IPS DF 6.9 (cell line): ENCODE data around the gene KBTBD2.
"Not testable (repeated sequence)": the region's sequence is repeated elsewhere in the genome, so short reads cannot be mapped to it uniquely, and the experiment has no call there.

ENCODE experiments used
- DNase-seq: peaks from one replicate; pipeline ENCODE4 v3.0.0-alpha.2; 2013; ENCODE audit warnings: low read depth, low spot score
- H3K27ac ChIP-seq: one replicate; pipeline ENCODE4 v1.5.1; 2013; ENCODE audit warnings: low read length, control low read depth
- H3K27me3 ChIP-seq: 2 replicates; pipeline ENCODE4 v1.6.1; 2013; ENCODE audit warnings: mild to moderate bottlenecking, low read length; ENCODE audit not compliant: control insufficient read depth, insufficient read depth
- H3K36me3 ChIP-seq: 2 replicates; pipeline ENCODE4 v1.6.1; 2013; ENCODE audit warnings: low read length; ENCODE audit not compliant: control insufficient read depth, insufficient read depth
- H3K4me1 ChIP-seq: 2 replicates; pipeline ENCODE4 v1.6.1; 2013; ENCODE audit warnings: low read length; ENCODE audit not compliant: control insufficient read depth, insufficient read depth
- H3K4me3 ChIP-seq: 2 replicates; pipeline ENCODE4 v1.5.1; 2013; ENCODE audit warnings: mild to moderate bottlenecking, low read length
- H3K9me3 ChIP-seq: 2 replicates; pipeline ENCODE4 v1.6.1; 2013; ENCODE audit warnings: low read length, inconsistent platforms; ENCODE audit not compliant: control insufficient read depth, insufficient read depth
- WGBS: extraction: QIAGEN DNeasy Blood & Tissue Kit; methylation state at CpG from one replicate; pipeline ENCODE4 v1.1.7; 2013; ENCODE audit warnings: mixed read lengths, missing lambda C conversion rate; ENCODE audit not compliant: insufficient read length, insufficient coverage; 5-methylcytosine and 5-hydroxymethylcytosine counted together

Gene KBTBD2

GRCh38 chr7:32916006-32916405 lies 24.4 kb upstream of the KBTBD2 start:
- no peak for DNase-seq
- no peaks in the 10 kb centered on the region for H3K9me3 ChIP-seq
- WGBS = no CpG with 5 or more reads among the region's 3 CpGs
- no peak overlapping the region for H3K4me3 ChIP-seq
- H3K27ac ChIP-seq = no peak overlapping the region
- no peaks in the 10 kb centered on the region for H3K4me1 ChIP-seq
- no peaks in the 10 kb centered on the region for H3K27me3 ChIP-seq
- no peaks in the 10 kb centered on the region for H3K36me3 ChIP-seq

DNA sequence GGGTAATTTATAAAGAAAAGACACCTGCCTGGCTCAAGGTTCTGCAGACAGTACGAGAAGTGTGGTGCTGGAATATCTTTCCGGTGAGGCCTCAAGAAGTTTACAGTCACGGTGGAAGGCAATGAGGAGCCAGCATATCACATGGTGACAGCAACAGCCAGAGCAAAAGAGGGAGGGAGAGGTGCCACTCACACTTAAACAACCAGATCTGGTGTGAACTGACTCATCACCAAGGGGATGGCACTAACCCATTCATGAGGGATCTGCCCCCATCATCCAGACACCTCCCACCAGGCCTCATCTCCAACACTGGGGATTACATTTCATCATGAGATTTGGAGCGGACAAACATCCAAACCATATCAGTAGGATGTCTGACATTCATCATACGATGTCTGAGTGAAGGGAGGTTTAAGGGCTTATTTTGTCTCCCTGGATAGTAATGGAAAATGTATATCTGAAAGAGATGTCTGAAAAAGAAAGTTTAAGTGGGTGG lies 23.5 kb upstream of the KBTBD2 start:
- Histone ChIP-seq H3K4me1 (no peaks in the 10 kb centered on the region), H3K36me3 (no peaks in the 10 kb centered on the region), H3K9me3 (no peaks in the 10 kb centered on the region), H3K27ac (no peak overlapping the region), H3K4me3 (no peak overlapping the region), H3K27me3 (no peaks in the 10 kb centered on the region)
- no peak for DNase-seq
- whole genome bisulfite sequencing = no CpG with 5 or more reads among the region's 5 CpGs

DNA sequence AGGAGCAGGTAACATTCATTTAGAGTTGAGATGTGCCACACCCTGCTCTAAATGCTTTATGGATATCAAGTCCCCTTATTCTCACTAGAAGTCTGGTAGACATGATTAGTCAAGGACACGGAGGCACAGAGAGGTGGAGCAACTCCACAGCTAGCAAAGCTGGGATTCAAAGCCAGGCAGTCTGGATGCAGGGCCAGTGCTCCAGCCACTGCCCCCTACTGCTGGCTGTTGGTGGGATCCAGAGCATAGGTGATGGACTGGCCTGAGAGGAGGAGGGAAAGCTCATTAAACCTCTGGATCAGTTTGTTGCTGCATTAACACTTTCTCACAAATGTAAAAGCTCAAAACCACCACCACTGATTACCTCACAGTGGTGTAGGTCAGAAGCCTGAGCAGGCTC lies 22.6 kb upstream of the KBTBD2 start:
- no peaks in the 10 kb centered on the region for H3K9me3 ChIP-seq
- H3K27ac ChIP-seq = no peak overlapping the region
- no peak for DNase-seq
- no peaks in the 10 kb centered on the region for H3K27me3 ChIP-seq
- no peaks in the 10 kb centered on the region for H3K4me1 ChIP-seq
- H3K36me3 ChIP-seq = no peaks in the 10 kb centered on the region
- WGBS = no CpG with 5 or more reads among the region's 1 CpG
- H3K4me3 ChIP-seq = no peak overlapping the region

GRCh38 chr7:32910195-32910594 lies 18.6 kb upstream of the KBTBD2 start:
- Histone ChIP-seq H3K27ac (no peak overlapping the region), H3K36me3 (no peaks in the 10 kb centered on the region), H3K27me3 (no peaks in the 10 kb centered on the region), H3K4me1 (no peaks in the 10 kb centered on the region), H3K9me3 (no peaks in the 10 kb centered on the region), H3K4me3 (no peak overlapping the region)
- DNase-seq = no peak
- no CpG with 5 or more reads among the region's 1 CpG for WGBS

DNA sequence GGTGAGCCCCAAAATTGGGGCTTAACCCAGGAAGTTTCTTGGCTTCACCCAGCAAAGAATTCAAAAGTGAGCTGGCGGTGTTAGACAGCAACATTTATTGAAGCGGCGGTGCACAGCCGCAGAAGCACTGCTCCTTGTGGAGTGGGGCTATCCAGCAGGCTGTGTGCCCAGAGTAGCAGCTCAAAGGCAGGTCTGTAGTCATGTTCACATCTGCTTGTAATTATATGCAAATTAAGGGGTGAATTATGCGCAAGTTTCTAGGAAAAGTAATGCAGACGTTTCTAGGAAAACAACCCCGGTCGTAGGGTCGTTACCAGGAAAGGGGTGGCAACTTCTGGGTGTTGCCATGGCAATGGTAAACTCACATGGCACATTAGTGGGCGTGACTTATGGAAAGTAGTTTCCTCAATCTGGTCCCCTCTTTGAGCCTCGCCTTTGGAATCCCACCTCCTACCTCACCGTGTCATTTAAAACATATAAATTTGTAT lies 13.7 kb upstream of the KBTBD2 start:
- peak; percentile 66 for DNase-seq
- no peak overlapping the region; the same call in 1 of the 2 replicates for H3K4me3 ChIP-seq
- H3K4me1 ChIP-seq = no peaks in the 10 kb centered on the region; the same call in 1 of the 2 replicates
- no CpG with 5 or more reads among the region's 12 CpGs for WGBS
- no peaks in the 10 kb centered on the region for H3K36me3 ChIP-seq
- H3K27ac ChIP-seq = no peak overlapping the region
- no peaks in the 10 kb centered on the region for H3K27me3 ChIP-seq
- no peaks in the 10 kb centered on the region for H3K9me3 ChIP-seq

DNA sequence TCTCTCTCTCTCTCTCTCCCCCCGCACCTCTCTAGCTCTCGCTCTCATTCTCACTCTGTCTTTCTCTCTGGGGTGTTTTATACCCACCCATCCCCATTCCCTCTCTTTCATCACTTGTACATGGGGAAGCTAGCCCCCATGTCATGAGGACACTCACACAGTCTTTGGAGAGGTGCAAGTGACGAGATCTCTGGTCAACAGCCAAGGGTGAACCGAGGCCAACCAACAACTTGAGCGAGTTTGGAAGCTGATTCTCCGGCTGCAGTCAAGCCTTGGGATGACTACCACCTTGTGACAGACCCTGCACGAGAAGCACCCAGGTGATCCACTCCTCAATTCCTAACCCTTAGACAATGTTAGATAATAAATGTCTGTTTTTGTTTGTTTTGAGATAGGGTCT lies 10.1 kb upstream of the KBTBD2 start:
- no peaks in the 10 kb centered on the region for H3K36me3 ChIP-seq
- DNase-seq = no peak

DNA sequence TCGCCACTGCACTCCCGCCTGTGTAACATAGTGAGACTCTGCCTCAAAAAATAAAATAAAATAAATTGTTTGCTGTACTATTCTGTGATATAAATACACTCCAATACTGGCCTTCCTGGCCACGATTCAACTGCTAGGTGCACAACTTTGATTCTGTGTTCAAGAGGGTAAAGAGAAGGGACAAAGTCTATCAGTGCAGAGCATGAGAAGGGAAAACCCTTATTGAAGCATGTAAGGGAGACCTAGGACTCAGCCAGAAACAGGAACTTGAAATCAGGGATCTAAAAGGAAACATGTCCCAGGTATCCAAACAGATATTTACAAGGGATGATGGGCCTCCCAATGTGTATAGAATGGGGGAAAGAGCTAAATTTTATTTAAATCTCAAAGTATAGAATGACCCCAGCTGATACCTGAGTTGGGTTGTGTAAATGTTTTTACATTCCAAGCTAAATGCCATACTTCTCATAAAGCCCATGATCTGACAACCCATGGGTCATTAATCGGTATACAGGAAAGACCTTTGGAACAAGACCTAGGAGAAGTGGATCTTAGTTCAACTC lies 9.0 kb upstream of the KBTBD2 start:
- no CpG with 5 or more reads among the region's 4 CpGs for WGBS
- Histone ChIP-seq H3K36me3 (no peaks in the 10 kb centered on the region), H3K4me3 (no peak overlapping the region), H3K4me1 (no peaks in the 10 kb centered on the region; the same call in 1 of the 2 replicates), H3K27me3 (no peaks in the 10 kb centered on the region), H3K9me3 (no peaks in the 10 kb centered on the region), H3K27ac (no peak overlapping the region)
- DNase-seq = no peak

More for the DNA sequence above, 10.1 kb upstream of the KBTBD2 start:
- no peaks in the 10 kb centered on the region; the same call in 1 of the 2 replicates for H3K4me1 ChIP-seq
- no CpG with 5 or more reads among the region's 7 CpGs for WGBS
- H3K4me3 ChIP-seq = no peak overlapping the region
- H3K27ac ChIP-seq = no peak overlapping the region
- no peaks in the 10 kb centered on the region for H3K9me3 ChIP-seq
- H3K27me3 ChIP-seq = no peaks in the 10 kb centered on the region

GRCh38 chr7:32897376-32897775 lies 5.8 kb upstream of the KBTBD2 start:
- not testable (repeated sequence) for DNase-seq, H3K27ac ChIP-seq, H3K27me3 ChIP-seq, H3K36me3 ChIP-seq, H3K4me1 ChIP-seq, H3K4me3 ChIP-seq, H3K9me3 ChIP-seq
- WGBS = no CpG with 5 or more reads among the region's 6 CpGs

- no peak overlapping the region for H3K4me3 ChIP-seq
- no peaks in the 10 kb centered on the region for H3K27me3 ChIP-seq
- no peak for DNase-seq
- H3K36me3 ChIP-seq = no peaks in the 10 kb centered on the region
- H3K4me1 ChIP-seq = no peaks in the 10 kb centered on the region; the same call in 1 of the 2 replicates
- no CpG with 5 or more reads among the region's 6 CpGs for WGBS
- no peaks in the 10 kb centered on the region for H3K9me3 ChIP-seq
- H3K27ac ChIP-seq = no peak overlapping the region
Measured at GRCh38 chr7:32896564-32897347, 5.2 kb upstream of the KBTBD2 start.

- DNase-seq = no peak
Measured at GRCh38 chr7:32894171-32894570, 2.6 kb upstream of the KBTBD2 start.

More at GRCh38 chr7:32894171-32894570, 2.6 kb upstream of the KBTBD2 start:
- Histone ChIP-seq H3K36me3 (no peaks in the 10 kb centered on the region), H3K27ac (no peak overlapping the region), H3K4me1 (no peaks in the 10 kb centered on the region; the same call in 1 of the 2 replicates), H3K4me3 (no peak overlapping the region), H3K27me3 (no peaks in the 10 kb centered on the region), H3K9me3 (no peaks in the 10 kb centered on the region)
- WGBS = no CpG with 5 or more reads among the region's 4 CpGs
